Activated T-helper 17 cell treated with anti-CD3 and anti-CD28 coated beads, Interleukin-2, amount 50 U/mL, for 72 hours (primary cell): Measurements from ENCODE around the gene CKS1B. TPM values are rescaled to one million over a fixed set of nuclear protein-coding genes. Genes with fewer than 3 reads are reported as not detected.

ENCODE experiments used
- ATAC-seq: fragments of 150-1000 bp; cut with Tn5 transposase; replicated peaks from 2 replicates; pipeline ENCODE4 v1.10.0; 2021; ENCODE audit warnings: mild to moderate bottlenecking, moderate library complexity
- H3K27ac Mint-ChIP-seq: one replicate; pipeline ENCODE4 v1.8.0; 2022; ENCODE audit warnings: mixed read lengths
- H3K27me3 Mint-ChIP-seq: one replicate; pipeline ENCODE4 v1.8.0; 2022; ENCODE audit warnings: mixed read lengths
- H3K36me3 Mint-ChIP-seq: one replicate; pipeline ENCODE4 v1.8.0; 2022; ENCODE audit warnings: low read depth, mild to moderate bottlenecking, mixed read lengths
- H3K4me1 Mint-ChIP-seq: one replicate; pipeline ENCODE4 v1.8.0; 2022; ENCODE audit warnings: mixed read lengths
- H3K4me3 Mint-ChIP-seq: one replicate; pipeline ENCODE4 v1.8.0; 2022; ENCODE audit warnings: mild to moderate bottlenecking, mixed read lengths
- H3K9me3 Mint-ChIP-seq: one replicate; pipeline ENCODE4 v1.8.0; 2022; ENCODE audit warnings: mixed read lengths
- total RNA-seq, 2 donors: library from RNA; stranded (reverse); gene quantifications; one replicate each; pipeline ENCODE4 v1.2.3, GENCODE V29; 2022

CKS1B gene
- total RNA-seq, 2 donors from 2014 or later = 162 to 188 TPM

GRCh38 chr1:155026588-155026987 is 52.1 kb downstream of the CKS1B start:
- peak; percentile 50 for ATAC-seq
- no peak overlapping the region for H3K27ac Mint-ChIP-seq
- no peaks in the 10 kb centered on the region for H3K4me1 Mint-ChIP-seq
- H3K4me3 Mint-ChIP-seq = no peak overlapping the region
- H3K36me3 Mint-ChIP-seq = no peaks in the 10 kb centered on the region
- no peaks in the 10 kb centered on the region for H3K27me3 Mint-ChIP-seq
- H3K9me3 Mint-ChIP-seq = no peaks in the 10 kb centered on the region

Other genes with a start within 250 kb of the CKS1B start
- under 1 TPM; 0.11 to 0.37 TPM for gene KCNN3, start 104.4 kb upstream of the CKS1B start, total RNA-seq
- 10 to 100 TPM; 38.6 to 66.9 TPM for gene PMVK, start 38.0 kb upstream of the CKS1B start, total RNA-seq
- gene PBXIP1, start 18.6 kb upstream of the CKS1B start, total RNA-seq = 100 to 1,000 TPM in 1 of 2 donors, 10 to 100 TPM in 1; 61.9 to 118 TPM
- 10 to 100 TPM; 35.6 to 39.2 TPM for gene PYGO2, start 12.9 kb upstream of the CKS1B start, total RNA-seq
- gene SHC1, start 3.9 kb upstream of the CKS1B start, total RNA-seq = 10 to 100 TPM; 60.9 to 62.0 TPM
- gene FLAD1, start 8.7 kb downstream of the CKS1B start, total RNA-seq = 10 to 100 TPM; 34.6 to 68.3 TPM
- under 1 TPM; 0.77 to 0.97 TPM for gene LENEP, start 18.9 kb downstream of the CKS1B start, total RNA-seq
- gene ZBTB7B, start 28.1 kb downstream of the CKS1B start, total RNA-seq = 100 to 1,000 TPM in 1 of 2 donors, 10 to 100 TPM in 1; 94.5 to 140 TPM
- gene DCST2, start 59.1 kb downstream of the CKS1B start, total RNA-seq = 1 to 10 TPM in 1 of 2 donors, under 1 TPM in 1; 0.67 to 2.2 TPM
- gene DCST1, start 59.1 kb downstream of the CKS1B start, total RNA-seq = not detected
- 10 to 100 TPM; 53.2 to 86.6 TPM for gene ADAM15, start 76.6 kb downstream of the CKS1B start, total RNA-seq
- gene EFNA4, start 89.1 kb downstream of the CKS1B start, total RNA-seq = 1 to 10 TPM; 4.6 to 7.0 TPM
- 10 to 100 TPM in 1 of 2 donors, 1 to 10 TPM in 1; 4.1 to 10.8 TPM for gene EFNA3, start 104.2 kb downstream of the CKS1B start, total RNA-seq
- under 1 TPM in 1 of 2 donors, not detected in 1; 0.48 TPM for gene EFNA1, start 153.2 kb downstream of the CKS1B start, total RNA-seq
- gene SLC50A1, start 161.2 kb downstream of the CKS1B start, total RNA-seq = 10 to 100 TPM; 42.8 to 47.3 TPM
- gene DPM3, start 165.8 kb downstream of the CKS1B start, total RNA-seq = 10 to 100 TPM; 29.4 to 40.6 TPM
- gene KRTCAP2, start 198.6 kb downstream of the CKS1B start, total RNA-seq = 100 to 1,000 TPM; 108 to 166 TPM
- 10 to 100 TPM; 10.6 to 16.6 TPM for gene TRIM46, start 199.2 kb downstream of the CKS1B start, total RNA-seq
- 10 to 100 TPM; 11.8 to 26.8 TPM for gene THBS3, start 233.2 kb downstream of the CKS1B start, total RNA-seq
- gene MTX1, start 234.0 kb downstream of the CKS1B start, total RNA-seq = 10 to 100 TPM; 31.3 to 59.9 TPM